RKO (cell line): ENCODE data around the gene LDB3.

Experiments
- DNase-seq: peaks from one replicate; pipeline ENCODE4 v3.0.0-alpha.2; 2016; ENCODE audit warnings: low spot score

LDB3 gene

DNA sequence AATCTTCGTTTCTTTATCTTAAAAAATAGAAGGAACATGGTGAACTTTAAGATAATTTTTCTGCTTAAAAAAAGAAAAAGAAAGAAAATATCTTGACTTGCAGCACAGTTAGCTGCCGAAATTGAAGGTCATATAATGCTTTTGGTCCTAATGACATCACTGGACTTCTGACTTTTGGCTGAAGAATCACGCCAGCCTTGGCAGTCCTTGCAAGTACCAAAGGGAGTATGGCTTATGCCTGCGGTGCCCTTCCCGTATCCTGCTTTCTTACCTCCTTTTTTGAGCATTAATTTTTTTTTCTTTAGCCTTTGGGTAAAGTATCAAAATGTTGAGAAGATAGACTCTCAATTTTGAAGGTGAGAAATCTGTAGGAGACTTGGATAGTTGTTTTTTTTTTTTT is 95.1 kb downstream of the LDB3 start:
- DNase-seq: no peak

DNA sequence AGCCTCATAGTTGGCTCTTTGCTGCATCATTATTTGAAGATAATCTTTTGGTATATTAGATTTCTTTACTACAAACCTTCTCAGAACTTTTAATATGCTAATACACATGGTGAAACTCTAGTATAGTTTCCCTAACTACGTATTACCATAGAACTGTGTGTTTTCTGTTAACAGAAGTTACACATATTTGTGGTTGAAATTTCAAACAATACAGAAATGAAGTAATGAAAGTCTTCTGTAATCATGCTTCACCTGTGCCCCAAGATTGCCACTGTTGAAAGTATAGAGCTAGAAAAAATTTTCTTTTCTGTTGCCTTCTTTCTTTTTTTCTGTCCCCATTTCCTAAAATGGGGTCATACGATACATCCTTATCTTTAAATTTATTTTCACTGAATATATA is 97.2 kb downstream of the LDB3 start:
- DNase-seq: no peak

- no peak for DNase-seq
These were observed 100.2 kb downstream of the LDB3 start for GRCh38 chr10:86768412-86769062.

GRCh38 chr10:86769991-86770390 is 101.7 kb downstream of the LDB3 start:
- no peak for DNase-seq

DNA sequence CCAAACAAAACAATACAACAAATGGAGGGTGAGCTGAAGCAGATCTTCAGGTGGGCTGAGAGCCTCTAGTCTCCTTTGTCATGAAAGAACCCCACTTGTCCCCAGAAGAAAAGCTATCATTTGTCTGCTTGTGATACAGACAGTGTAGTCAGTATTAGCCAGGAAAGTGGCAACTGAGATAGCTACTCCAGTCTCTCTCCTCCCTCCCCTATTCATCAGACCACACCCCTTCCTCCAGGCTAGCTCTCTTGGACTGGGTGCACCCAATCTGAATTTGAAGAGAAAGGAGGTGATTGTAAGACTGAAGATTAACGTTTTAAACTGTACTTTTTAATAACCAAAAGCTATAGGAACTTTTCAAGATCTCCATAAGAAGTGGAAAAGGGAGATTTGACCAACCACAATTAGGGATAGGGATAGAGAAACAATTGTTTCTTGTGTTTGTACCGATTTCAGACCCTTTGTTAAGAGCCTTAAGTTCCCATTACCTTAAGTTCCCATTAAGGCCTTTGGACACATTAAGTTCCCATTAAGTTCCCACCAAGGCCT is 102.2 kb downstream of the LDB3 start:
- no peak for DNase-seq

- no peak for DNase-seq
These were observed 105.2 kb downstream of the LDB3 start for GRCh38 chr10:86773498-86773897.

GRCh38 chr10:86775056-86775869 is 107.0 kb downstream of the LDB3 start:
- no peak for DNase-seq

- no peak for DNase-seq
These were observed 107.5 kb downstream of the LDB3 start for GRCh38 chr10:86775870-86776180.

DNA sequence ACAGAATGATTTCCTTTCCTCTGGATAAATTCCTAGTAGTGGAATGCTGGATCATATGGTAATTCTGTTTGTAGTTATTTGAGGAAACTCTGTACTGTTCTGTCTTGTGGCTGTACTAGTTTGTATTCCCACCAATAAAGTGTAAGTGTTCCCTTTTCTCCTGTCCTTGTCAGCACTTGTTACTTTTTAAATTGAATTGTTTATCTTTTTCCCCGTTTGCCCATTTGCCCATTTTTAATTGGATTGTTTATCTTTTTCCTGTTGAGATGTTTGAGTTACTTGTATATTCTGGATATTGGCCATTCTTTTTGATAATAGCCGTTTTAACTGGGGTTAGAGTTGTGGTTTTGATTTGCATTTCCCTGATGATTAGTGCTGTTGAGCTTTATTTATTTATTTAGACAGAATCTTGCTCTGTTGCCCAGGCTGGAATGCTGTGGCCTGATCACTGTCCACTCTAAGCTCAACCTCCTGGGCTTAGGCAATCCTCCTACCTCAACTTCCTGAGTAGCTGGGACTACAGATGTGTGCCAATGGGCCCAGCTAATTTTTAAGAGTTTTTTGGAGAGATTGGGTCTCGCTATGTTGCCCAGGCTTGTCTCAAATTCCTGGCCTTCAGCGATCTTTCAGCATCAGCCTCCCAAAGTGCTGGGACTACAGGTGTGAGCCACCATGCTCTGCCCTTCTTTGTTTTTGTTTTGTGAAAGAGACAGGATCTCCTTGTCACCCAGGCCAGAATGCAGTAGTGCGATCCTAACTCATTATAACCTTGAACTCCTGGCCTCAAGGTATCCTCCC is 111.1 kb downstream of the LDB3 start:
- no peak for DNase-seq

GRCh38 chr10:86782701-86783418 is 114.5 kb downstream of the LDB3 start:
- DNase-seq: no peak

GRCh38 chr10:86785037-86785436 is 116.7 kb downstream of the LDB3 start:
- DNase-seq: no peak
